Endometrium (tissue), 2 donors: Measurements from ENCODE around the gene SLC16A3.

ENCODE experiments used
- FAIRE-seq: peaks from 2 replicates; lab custom pipeline; 2012; peaks lifted over from hg19 to GRCh38; lab: Jason Lieb, UNC
- donor health status: control.
- donor health status: control.

SLC16A3 gene

GRCh38 chr17:82223517-82223916 is 5.3 kb upstream of the SLC16A3 start:
- no peak for FAIRE-seq

DNA sequence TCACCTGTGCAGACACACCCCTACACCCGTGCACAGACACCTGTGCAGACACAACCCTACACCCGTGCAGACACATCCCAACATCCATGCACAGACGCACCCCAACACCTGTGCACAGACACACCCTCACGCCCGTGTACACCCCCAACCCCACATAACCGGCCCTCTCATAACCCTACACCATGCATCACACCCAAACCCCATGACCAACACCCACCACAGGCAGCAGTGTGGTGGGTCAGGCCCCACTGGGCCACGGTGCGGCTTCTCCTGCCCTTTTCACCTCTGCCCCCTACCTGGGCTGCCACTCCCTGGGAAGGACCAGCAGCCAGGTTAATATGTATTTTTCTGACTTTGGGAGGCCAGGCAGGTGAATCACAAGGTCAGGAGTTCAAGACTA is 4.2 kb upstream of the SLC16A3 start:
- FAIRE-seq: no peak

DNA sequence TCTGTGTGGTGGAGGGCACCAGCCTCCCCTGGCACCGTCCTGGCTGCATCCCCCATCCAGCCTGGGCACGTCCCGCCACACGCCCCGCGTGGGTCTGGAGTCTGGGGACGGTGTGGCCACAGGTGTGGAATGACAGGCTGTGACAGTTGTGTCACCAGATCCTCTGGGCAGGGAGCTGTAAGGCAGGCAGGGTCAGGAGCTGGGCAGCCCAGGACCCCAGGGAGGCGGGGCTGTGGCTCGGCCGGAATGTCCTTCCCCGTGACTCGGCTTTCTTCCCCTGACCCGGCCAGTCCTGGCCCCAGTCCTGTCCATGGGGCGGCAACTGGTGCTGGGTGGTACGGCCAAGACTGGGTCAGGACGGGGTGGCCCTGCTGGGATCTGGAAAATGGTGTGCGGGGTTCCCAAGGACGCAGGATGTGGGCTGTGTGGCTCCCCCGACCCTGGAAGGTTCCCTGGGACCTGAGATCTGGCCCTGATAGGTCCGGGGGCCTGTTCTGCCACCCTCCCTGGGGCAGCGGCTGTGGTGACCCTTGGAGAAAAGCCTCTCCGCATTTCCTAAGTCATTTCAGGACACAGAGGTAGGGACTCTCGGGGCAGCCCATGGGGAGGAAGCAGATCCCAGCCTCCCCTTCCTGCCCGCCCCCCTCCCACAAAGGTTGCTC is 3.3 kb upstream of the SLC16A3 start:
- no peak for FAIRE-seq

GRCh38 chr17:82226146-82226808 is 2.6 kb upstream of the SLC16A3 start:
- no peak for FAIRE-seq

- FAIRE-seq: no peak
Observed at GRCh38 chr17:82226809-82227628, 1.8 kb upstream of the SLC16A3 start.

DNA sequence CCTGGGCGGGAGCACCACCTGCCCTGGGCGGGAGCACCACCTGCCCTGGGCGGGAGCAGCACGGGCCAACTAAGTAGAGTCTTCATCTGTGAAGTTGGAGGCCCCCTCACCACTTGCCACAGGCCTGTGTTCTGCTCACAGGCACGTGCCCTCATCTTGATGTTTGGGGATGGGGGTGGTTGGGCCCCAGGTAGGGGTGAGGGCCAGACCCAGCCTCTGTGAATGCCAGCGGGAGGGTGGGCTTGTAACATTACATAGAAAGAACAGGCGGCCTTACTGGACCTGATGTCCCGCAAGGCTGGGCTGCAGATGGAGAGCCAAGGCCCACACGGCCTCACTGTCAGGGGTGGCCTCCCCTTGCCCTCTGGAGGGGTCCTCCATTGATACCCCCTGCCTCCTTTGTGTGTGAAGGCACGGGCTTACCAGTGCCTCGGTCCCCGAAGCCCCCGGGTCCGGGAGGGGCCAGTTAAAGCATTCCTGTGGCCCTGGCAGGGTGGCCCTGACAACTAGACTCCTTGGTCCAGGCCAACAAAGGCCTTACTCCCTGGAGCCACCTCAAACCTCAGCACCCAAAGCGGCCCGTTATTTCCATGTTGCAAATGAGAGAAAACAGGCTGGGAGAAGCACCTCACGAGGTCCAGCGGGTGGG is 1.1 kb upstream of the SLC16A3 start:
- FAIRE-seq: no peak

- FAIRE-seq: no peak
Observed at GRCh38 chr17:82228278-82228841, 482 bp upstream of the SLC16A3 start.

- FAIRE-seq: no peak
Observed at GRCh38 chr17:82229698-82230608, 1.1 kb downstream of the SLC16A3 start.

DNA sequence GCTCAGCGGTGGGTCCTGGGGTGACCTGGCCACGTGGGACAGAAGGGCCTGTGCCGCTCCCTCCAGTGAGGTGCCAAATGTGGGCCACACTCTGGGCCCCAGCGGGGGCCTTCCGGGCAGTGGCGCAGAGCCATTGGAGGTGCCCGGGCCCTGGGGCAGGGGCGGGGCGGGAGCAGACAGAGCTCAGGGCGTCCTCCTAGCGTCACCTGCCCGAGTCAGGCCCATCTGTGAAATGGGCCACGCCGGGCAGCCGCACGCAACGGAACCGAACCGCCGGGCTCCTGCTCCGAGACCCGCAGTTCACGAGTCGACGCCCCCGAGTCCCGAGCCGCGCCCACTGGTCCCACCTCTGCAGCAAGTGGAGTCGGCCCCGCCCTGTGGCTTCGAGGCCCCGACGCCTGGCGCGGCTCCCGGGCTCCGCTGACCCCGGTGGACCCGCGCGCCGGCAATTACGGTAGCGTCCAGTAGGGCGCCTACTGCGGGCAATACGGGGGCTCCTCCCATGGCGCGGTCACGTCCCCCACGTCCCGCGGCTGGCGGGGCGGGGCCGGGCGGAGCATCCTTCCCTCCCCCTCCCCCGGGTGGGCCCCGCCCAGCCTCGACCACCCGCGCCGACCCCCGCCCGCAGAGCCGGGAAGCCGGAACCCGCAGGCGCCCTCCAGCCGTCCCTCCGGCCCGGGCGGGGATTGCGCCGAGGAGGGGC is 1.9 kb downstream of the SLC16A3 start:
- FAIRE-seq: no peak

DNA sequence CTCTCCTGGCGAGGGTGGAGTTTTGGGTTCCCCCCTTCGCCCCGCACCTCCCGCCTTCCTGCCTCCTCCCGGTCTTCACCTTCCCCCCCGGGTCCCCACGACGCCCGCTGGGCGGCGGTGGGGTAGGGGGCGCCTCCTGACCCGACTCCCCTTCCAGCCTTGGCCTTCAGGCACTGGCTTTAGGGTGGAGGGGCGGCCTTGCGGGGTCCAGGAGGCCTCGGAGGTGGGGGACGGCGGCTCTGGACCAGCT is 2.4 kb downstream of the SLC16A3 start:
- FAIRE-seq: no peak

DNA sequence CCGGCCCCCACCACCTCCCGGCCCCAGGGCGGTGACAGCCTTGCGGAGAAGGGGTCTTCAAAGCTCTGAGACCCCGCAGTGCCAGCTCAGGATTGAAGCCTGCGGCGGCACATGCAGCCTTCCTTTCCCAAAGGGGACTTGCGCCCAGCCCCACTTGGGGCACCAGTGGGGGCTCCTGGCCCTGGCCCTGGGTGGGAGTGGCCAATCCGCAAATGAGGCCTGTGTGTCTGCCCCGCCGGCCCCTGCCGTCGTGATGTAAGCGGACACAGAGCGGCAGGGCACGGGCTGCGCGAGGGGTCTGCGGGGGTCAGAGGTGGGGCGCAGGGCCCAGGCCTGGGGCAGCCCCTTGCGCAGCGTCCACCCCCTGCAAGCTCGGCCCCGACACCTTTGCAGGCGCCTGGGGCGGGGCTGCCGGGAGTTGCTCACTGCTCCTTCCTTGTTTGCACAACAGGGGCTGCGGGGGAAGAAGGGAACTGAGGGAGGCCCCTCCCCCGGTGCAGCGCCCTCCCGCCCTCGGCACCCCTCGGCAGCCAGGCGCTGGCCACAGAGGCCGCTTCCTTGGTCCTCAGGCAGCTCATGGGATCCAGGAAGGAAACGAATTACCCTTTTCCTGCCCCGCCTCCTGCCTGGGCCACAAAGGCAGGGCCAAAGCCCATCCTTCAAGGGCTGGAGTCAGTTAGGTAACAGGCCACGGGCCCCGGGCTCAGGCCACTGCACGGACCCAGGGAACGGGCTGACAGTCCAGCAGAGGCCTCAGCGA is 2.9 kb downstream of the SLC16A3 start:
- FAIRE-seq: no peak

GRCh38 chr17:82232322-82232820 is 3.5 kb downstream of the SLC16A3 start:
- no peak for FAIRE-seq

DNA sequence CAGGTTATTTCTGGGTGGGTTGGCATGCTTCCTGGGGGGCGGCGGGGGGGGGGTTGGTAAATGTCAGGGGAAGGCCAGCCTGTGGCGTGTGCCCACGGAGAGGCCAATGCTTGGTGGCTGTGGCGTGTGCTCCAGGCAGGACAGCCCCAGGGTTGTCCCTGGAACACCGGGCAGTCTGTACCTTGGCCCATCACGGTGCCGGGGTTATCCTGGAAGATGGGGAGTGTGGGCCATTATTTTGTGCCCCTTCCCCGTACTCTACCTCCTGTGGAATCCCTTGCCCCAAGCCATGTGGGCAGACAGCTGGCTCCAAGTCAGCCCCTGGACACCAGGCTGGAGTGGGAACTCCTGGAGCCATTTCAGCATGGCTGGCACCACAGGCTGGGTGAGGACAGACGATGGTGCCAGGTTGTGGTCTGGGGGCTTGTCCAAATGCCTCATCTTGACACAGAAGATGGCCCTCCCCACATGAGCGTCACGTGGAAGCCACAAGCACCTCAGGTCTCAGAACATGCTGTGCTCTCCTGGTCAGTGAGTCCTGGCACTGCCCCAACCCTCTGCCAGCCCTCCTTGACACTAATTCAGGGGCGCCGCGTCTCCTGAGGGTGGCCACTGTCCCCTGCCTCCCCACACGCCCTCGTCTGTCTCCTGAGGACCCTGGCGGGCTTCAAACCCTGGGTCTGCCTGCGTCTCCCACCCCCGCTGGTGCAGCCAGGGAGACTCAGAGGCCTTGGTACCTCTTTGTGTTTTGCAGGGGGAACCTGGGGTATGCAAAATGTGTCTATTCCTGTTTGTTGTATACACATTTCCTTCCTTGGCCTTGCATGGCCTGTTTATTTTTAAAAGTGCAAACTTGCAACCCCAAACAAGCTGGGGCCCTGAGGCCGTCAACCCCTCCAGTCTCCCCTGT is 4.3 kb downstream of the SLC16A3 start:
- no peak for FAIRE-seq

DNA sequence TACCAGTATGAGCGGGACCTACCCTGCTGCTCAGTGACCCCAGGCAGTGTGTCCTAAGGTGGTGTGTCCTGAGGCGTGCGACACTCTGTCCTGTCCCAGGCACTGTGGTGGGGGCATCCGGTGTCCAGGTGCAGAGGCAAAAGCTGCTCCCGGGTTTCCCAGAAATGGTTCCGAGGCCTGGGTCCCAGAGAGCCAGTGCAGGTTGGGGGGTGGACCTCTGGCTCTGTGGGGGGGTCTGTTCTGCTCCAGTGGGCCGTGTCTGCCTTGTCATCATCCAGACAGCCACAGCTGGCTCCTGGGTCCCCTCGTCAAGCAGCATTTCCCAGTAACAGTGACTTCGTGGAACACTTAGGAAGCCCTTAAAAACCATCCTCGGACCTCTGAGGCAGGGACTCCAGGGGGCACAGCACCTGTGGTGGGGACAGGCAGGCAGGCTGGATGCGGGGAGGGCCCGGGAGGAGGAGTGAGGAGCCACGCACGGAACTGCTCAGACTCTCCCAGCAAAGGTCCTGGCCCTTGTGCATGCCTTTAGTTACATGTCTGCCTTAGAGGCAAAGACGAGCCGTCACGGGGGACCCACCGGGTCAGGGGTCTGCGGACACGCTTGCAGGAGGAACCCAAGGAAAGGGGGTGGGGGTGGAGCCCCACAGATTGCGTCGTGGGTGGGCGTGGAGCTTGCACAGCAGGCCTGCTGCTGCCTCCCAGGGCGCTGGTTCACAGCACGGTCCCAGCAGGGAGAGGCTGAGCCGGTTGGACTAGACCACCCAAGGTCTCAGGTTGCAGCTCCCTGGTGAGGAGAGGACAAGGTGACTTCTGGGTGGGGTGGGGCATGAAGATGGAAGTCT is 5.6 kb downstream of the SLC16A3 start:
- FAIRE-seq: no peak

DNA sequence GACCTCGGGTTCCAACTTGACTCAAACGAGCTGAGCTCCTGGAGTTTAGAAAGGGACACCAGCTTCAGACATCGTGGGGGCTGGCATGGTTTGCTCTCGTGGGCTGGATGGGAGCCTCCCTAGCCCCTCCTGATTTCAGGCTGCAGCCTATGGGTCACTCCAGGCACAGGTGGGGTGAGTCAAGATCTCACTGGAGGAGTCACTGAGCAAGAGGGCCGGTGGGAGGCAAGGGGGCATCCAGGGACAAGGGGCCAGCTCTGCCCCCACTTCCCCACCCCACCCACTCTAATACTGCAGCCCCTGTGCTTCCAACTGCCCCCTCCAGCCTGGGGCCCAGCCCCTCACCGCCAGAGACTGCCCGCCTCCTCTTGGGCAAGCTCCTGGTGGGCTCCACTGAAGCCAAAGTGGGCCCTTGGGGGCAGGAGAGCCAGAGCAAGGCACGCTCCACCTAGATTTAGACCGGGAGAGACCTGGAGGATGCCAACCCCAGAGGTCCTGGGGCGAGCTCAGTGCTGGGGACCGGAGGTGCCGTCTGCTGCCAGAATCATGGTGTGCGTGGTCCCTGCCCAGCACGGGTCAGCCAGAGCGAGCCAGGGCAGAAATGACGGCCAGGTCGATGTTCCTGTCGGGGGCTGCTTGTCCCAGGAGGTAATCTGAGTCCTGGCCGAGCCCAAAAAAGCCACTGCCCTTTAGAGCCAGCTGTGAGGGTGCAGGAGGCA is 6.4 kb downstream of the SLC16A3 start:
- FAIRE-seq: no peak

DNA sequence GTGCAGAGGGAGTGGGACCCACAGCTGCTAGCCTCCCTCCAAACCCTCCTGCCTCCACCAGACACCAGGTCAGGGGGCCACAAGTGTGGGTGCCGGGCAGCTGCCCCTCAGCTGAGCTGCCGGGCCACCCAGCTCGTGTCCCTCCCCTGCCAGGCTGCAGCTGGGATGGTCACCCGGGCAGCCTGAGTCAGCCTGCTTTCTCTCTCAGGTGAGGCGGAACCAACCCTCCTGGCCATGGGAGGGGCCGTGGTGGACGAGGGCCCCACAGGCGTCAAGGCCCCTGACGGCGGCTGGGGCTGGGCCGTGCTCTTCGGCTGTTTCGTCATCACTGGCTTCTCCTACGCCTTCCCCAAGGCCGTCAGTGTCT is 6.9 kb downstream of the SLC16A3 start:
- FAIRE-seq: no peak
